GM19467 (cell line): ENCODE data around the gene KCNA5.

ENCODE experiments used
- ATAC-seq: cut with Tn5 transposase; IDR thresholded peaks from one replicate; pipeline ENCODE4 v1.9.1; 2021; ENCODE audit warnings: mild to moderate bottlenecking, moderate library complexity; ENCODE audit not compliant: unreplicated experiment

The KCNA5 gene

DNA sequence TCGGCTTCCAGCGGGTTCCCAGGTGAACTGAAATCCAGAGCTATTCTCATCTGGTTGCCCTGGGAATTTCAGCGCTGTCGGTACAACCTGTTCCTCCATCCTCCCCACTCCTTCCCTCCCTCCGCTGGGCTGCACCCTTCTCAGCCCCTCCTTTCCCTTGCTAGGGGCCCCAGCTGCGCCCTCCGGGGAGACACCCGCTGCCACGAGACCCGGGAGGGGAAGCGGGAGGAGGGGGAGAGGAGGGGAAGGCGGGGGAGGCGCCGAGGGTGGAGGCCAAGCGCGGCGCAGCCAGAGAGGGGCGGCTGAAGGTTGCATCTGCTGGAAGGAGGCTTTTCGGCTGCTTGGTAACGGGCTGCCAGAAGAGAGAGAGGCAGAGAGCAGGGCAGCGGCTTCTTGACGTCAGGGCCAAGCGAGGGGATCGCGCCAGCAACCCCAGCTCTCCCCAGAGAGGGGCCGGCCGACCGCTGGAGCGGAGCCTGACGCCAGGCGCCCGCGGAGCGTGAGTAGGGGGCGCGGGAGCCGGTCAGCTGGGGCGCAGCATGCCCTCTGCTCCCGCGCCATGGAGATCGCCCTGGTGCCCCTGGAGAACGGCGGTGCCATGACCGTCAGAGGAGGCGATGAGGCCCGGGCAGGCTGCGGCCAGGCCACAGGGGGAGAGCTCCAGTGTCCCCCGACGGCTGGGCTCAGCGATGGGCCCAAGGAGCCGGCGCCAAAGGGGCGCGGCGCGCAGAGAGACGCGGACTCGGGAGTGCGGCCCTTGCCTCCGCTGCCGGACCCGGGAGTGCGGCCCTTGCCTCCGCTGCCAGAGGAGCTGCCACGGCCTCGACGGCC, at the start of gene KCNA5:
Gene KCNA5, plus strand, starts transcription at position 291 of the 831 bp plus-strand sequence. Its CDS starts 269 bp downstream, at position 560.
- ATAC-seq: no peak

DNA sequence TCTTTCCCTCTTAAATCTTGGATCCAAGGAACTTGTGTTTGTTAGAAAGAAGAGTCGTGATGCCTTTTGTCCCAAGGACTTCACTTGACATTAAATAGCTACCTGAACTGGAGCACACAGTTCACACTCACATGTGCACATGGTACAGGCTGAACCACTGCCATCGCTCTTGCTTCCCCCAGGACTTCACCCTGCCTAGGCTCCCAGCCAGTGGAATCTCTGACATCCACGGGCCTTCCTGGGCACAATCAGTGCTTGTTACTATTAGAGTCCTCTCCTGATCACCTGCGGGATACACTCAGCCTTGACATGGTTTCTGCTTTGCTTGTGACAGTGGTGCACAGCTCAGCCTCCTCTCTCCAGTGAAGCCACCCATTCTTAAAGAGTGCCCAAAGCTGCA, 49.1 kb upstream of the KCNA5 start:
- no peak for ATAC-seq

DNA sequence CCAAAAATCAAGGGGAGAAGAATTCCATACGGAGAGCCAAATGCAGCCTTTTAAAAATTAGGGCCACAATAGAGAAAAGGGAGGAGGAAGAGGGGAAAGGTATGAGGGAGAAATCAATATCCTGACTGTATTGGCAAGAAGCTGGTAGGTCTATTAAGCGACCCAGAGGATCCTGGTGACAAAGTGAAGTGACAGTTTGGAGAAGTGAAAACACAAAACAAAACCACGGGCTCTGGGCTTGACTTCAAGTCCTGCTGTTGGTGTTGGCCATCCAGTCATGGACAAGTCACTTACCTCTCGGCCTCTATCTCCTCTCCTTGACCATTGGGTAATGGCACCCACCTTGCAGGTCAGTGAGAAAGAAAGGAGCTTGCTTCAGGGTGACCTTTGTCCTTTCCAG, 47.0 kb upstream of the KCNA5 start:
- no peak for ATAC-seq

DNA sequence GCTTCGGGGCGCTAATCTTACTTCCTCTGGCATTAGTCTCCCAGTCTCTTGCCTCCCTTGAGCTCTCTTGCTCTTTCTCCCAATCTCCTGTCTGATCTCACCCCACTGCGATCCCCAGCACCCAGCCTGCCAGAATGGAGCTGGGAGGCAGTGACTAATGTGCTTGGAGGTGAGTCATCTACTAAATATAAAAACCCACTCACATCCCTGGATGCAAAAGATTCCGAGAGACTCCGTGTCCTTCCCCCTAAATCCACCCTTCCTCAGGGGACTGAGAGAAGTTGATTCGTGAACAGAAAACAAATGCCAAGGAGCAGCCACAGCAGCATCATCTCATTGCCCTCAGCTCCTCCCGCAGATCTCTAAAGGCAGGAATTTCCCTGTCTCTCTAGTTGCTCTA, 45.7 kb upstream of the KCNA5 start:
- ATAC-seq: no peak

DNA sequence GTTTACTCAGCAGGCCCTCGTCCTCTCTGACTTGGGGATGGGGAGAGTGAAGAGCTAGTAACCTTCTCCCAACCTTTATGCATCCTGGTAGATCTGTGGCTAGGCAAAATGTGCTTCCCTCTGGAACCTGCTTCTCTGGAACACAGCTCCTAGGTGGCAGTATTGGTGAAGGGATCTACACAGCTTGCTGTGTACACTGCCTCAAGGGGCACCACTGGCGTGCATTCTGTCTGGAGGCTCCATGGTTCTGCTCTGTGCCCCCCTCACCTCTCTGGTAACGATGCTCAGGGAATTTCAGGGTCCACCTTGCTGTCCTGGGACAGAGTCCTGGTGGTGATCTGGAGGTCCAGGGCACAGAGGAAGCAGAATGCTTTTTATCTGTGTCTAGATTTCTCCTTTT, 43.5 kb upstream of the KCNA5 start:
- ATAC-seq: no peak

DNA sequence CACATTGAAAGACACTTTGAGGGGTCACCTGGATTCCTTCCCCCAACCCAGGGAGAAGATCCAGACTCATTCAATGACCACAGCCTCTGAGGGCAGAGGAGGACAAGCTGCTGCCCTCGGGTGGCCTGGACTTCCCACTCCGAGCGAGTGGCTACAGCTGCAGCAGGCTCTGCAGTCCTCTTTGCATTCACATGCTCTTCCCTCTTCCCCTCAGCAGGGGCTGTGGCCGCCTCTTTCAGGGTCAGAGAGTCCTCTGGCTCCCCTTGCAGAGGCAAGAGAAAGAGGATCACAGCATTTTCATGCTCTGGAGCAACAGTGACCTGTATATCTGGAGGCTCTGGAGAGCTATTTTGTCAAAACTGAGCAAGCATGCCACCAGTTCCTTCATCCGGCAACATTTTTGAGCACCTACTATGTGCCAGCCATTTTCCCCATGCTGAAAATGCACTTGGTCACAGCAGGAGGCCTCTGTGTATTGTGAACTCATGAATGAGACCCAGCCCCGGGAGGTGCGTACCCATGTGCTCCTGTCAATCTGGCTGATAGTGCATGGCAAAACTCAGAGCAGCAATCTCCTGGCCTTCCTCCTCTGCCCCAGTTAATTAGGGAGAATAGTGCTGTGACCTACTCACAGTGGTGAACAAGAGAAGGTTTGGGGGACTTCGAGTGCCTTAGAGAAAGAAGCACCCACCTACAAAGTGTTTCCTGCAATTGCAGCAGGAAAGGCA, 42.9 kb upstream of the KCNA5 start:
- no peak for ATAC-seq

DNA sequence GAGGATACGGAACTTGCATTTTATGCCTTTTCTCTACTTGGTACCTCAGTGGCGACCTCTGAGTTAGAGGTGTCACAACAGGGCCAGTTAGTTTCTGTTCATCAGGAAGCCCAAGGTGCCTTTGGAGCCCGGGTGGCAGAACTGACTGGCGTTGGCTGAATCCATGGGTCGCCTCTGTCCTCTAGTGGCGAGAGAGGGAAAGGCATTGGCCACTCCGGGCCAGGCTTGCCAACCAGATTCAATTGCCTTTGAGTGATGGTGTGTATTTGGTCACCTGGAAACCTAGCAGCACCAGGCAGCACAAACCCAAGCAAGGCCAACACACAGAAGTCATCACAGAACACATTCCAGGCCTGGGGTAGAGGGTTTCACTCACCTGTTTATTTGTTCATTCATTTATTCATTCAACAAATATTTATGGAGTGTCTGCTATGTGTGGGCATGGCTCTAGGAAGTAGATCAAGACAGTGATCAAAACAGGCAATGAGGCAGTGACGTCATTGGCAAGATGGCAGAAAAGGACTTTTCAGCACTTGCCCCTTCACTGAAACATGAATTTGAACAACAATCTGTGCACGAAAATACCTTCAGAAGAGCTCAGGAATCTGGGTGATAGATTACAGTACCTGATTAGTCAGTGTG, 40.5 kb upstream of the KCNA5 start:
- ATAC-seq: no peak

DNA sequence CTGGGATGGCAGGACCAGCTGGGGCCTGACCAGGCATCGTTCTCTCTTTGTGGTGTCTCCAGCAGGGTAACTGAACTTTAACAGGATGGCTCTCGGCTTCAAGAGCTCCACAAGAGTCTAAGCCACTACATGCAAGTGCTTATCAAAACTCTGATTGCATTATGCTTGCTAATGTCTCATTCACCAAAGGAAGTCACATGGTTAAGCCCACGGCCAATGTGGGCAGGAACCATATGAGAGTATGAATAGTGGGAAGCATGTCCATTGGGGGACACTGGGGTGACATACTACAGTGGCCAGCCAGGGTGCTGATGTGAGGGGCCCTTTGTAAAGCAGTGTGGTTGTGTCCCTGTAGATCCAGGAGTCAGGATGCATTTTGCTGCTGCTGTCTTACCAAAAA, 35.0 kb upstream of the KCNA5 start:
- no peak for ATAC-seq

DNA sequence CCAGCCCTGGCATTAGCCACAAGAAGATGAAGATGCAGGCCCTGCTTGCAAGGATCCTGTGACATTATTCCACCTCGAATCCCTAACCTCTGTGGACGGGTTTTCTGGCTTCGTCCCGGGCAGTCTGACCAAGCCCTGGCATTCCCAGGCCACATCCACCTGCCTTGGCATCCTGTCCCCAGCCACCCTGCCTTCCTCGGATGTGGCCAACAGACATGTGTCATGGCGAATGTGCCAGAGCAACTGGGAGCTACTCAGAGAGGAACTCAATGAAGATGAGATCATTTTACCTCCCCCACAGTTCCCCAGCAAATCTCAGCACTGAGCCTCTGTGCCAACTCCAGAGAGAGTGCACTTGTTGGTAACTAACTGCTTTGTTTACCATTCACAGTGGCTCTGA, 33.5 kb upstream of the KCNA5 start:
- no peak for ATAC-seq

DNA sequence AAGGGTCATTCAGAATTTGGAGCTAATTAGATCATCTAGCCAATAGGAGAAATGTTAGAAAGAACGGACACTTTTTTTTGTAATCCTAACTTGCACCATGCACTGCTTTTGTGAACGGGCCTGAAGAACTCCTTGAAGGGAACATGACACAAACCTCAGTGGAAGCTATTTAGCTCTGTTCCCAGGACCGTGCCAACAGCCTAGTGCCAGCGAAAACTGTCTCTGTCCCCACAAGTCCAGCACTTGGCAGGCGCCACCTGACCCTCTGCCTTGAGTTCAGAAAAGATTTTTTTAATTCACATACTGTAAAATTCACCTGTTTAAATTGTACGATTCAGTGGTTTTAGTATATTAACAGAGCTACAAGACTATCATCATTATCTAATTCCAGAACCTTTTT, 31.3 kb upstream of the KCNA5 start:
- no peak for ATAC-seq

DNA sequence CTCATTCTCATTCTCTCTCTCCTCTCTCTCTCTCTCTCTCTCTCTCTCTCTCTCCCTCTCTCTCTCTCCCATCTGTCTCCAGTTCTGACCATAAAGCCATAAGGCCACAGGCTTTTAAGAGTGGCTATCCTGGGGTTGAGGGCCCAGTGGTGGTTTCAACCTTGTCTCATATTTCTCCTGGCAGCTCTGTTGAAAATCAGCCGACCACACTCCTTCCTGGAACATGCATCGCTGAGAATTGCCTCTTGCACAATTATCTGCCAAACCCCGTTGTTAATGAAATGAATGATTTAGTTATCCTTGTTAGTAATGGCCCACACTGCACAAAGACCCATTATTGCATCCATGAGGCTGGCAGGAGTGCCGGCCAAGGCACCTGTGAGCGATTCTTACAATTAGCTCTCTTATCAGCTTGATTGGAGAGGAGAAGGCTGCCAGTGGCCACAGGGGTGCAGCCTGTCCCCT, 30.4 kb upstream of the KCNA5 start:
- ATAC-seq: no peak

DNA sequence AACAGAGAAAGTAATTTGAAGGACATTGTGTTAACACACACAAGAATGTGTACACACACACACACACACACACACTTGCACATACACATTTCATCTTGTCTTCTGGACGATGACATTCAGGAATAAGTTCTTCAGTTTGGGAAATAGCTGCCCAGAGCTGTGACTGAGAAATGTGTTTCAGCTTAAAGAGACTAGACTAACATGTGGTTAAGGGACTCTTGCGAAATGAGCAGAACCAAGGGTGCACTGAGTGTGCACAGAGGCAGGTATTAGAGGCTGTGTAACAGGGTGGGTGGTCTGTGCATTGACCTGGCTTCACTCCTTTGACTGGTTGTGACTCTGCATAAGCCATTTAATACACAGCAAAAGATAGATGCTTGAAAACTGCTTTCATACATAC, 29.4 kb upstream of the KCNA5 start:
- no peak for ATAC-seq

DNA sequence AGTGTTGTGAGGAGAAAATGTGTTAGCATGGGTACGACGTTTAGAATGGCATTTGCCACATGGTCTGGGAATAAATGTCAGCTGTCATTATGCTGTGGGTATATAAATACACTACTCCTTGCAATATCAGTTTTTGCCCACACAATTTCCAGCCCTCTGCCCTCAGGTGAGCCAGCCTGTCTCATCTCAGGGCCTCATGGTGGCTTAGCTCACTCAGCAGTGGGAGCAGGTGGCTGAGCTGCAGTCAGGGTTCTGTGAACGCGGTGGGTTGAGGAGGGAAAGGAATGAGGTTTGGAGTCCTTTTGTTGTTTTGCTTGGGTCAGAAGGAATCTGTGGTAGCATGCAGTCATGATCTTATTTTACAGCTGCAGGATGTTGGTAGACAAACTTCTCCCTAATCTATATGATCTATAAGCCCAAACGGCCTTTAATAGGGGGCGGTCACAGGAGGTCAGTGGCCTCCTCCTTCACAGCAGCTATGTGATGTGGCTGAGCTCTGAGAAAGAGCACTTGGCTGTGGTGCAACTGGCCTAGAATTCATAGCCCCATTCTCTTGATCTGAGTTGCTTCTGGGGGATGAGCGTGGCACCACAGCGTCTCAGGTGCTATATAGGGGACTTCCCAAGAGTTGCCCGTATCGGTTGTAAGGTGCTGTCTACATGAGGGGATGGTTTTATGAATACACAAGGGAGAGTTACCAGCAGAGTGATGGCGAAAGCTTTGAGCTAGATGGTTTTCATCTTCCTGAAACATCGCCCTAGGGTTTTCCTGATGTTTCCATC, 27.8 kb upstream of the KCNA5 start:
- ATAC-seq: no peak

DNA sequence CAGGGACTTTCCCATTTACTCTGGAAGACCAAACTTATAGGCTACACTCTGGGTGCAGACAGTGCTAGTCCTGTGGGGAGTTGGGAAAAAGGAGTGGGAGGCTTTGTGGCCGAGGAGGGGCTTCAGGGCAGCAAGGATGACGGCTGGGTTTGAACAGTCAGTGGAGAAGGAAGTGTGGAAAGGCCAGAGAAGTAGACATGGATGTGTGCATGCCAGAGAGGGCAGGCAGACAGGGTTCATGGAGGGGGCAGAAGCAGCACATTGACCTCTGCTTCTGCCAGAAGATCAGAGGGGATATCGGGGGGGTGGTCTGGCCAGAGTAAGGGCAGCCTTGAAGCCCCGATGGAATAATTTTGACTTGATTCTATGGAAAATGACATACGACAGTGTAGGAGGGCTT, 27.2 kb upstream of the KCNA5 start:
- no peak for ATAC-seq

DNA sequence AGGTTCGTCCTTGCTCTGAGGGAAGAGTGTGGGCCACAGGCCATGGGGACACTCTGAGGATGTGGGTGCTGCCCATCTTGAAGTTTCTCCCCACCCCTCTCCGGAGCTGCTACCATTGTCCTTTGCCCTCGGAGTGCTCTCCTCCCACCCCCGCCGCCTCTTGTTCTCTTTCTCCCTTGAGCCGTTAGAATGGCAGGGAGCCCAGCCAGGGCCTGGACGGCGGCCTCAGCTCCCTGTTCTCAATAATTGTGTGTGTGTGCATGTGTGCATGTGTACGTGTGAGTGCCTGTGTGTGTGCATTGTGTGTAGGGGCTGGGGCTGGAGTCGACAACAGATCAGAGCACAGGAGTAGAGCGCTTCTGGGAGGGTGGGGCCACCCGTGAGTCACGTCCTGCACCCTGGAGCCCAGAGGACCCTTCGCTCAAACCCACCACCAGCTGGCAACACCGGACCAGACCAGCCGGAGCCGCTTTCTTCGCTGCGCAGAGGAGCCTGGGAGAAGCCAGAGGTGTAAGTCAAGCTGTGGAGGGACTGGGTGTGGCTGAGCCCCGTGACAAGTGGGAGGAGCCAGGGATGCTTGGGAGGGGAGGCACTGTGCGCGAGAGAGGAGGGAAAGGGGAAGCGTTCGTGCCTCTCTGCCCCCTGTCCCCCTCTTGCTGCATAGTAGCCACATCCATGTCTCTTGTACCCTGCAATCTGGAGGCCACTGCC, 25.9 kb upstream of the KCNA5 start:
- no peak for ATAC-seq

DNA sequence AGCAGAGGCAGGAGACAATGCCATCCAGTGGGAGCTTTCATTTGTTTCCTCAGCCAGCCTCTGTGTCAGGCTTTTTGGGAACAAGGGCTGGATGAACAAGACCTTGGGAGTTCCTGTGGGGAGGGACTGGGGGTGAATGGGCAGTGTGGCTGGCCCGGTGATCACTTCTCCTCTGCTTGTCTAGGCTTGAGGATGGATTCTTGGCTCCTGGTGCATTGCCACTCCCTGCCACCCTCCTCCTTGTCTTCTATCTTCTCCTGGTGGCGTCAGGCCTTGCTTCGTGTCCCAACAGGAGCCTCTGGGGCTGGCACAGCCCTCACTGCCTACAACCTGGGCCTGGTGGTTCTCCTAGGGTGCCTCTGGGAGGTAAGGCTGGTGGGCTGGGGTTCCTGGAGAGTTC, 25.0 kb upstream of the KCNA5 start:
- ATAC-seq: no peak

DNA sequence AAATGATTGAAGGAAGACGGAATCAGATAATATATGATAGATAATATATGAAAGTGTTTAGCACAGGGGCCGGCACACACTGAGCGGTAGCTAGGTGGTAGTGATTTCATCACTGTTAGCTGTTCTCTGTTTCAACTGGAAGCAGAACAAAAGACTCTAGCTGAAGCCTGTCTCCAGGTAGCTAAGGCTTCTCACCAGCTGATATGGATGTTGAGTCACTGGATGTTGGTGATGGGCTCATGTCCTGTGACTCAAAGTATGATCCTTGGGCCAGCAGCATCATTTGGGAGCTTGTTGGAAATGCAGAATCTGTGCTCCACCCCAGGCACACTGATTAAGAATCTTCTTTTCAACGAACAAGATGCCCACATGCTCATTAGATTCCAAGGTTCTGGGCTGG, 21.7 kb upstream of the KCNA5 start:
- ATAC-seq: no peak

DNA sequence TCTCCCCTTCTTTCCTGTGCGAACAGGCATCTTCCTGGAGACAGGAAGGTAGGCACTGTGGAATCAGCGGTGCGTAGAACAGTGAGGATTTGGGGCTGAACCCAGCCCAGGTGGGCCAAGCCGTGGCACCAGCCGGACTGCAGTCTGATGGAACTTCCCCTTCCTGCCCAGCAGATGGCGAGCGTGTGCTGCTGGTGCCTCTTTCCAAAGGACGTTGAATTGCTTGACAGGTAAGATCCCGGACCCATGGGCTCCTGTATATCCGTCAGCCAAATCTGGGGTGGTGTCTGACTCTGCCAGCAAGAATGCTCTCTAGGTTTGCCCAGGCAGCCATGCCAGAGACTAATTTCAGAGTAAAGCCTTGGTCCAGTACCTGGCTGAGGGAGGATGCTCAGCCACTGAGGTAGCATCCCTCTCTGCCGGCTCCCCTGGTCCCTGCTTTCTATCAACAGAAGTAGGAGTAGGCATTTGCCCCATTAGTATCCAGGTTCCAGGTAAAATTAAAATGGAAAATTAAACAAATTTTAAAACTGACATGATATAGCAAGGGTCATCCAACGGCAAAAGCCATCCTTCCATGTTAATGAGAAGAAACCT, 21.1 kb upstream of the KCNA5 start:
- peak; percentile 56 for ATAC-seq

DNA sequence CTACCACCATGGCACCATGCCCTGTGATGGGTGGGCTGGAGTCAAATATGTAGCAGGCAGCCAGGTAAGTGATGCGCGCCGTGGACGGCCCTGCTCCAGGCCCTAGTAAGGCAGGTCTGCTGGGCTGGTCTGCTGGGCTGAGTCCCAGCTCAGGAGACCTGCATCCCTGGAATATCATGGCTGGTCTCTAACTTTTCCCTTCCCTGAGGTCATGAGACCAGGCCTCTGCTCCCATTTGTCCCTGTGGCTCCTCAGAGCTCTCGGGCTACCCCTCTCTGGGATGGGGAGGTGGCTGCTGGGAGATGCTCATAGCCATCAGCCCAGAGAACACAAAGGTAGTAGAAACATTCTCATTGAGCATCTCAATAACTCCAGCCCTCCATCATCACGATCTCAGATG, 19.8 kb upstream of the KCNA5 start:
- ATAC-seq: no peak

DNA sequence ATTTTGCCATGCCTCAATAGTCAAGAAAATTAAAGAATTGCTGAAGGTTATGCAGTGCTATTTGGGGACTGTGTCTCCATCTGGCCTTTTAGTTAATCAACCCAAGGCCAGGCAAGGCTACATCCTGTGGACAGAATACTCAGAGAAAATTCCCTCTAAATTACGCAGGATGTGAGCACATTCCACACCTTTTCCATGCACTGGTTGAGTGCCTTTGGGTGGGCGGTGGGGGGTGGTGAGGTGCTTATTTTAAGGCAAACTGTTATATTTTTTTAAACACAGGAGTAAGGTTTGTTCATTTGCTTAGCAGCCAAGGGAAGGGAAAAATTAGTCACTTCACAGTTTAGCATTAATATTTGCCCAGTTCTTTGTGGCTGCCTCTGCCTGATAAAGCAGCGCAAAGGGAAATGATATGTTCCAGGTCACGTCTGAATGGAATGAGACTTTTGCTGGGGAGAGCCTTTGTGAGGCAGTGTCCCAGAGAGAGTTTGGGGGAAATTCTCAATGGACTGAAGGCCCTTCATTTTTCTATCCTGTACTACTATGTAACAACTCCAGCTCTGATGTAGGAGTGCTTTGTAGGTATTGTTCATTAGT, 17.2 kb upstream of the KCNA5 start:
- no peak for ATAC-seq
